GM12801 (cell line): ENCODE measurements around the gene PBRM1.

ENCODE experiments used
- TF ChIP-seq, protein P1 (sequence below): IDR thresholded peaks from one replicate; pipeline ENCODE4 v1.5.1; 2011; ENCODE audit warnings: control low read depth; ENCODE audit not compliant: insufficient read length; ENCODE audit errors: extremely low read depth

The PBRM1 gene

GRCh38 chr3:52511509-52511908 is 174.2 kb downstream of the PBRM1 start:
- TF ChIP-seq, protein P1, sequence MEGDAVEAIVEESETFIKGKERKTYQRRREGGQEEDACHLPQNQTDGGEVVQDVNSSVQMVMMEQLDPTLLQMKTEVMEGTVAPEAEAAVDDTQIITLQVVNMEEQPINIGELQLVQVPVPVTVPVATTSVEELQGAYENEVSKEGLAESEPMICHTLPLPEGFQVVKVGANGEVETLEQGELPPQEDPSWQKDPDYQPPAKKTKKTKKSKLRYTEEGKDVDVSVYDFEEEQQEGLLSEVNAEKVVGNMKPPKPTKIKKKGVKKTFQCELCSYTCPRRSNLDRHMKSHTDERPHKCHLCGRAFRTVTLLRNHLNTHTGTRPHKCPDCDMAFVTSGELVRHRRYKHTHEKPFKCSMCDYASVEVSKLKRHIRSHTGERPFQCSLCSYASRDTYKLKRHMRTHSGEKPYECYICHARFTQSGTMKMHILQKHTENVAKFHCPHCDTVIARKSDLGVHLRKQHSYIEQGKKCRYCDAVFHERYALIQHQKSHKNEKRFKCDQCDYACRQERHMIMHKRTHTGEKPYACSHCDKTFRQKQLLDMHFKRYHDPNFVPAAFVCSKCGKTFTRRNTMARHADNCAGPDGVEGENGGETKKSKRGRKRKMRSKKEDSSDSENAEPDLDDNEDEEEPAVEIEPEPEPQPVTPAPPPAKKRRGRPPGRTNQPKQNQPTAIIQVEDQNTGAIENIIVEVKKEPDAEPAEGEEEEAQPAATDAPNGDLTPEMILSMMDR: no peak

- TF ChIP-seq, protein P1: no peak
Measured at GRCh38 chr3:52509753-52510328, 175.9 kb downstream of the PBRM1 start.

DNA sequence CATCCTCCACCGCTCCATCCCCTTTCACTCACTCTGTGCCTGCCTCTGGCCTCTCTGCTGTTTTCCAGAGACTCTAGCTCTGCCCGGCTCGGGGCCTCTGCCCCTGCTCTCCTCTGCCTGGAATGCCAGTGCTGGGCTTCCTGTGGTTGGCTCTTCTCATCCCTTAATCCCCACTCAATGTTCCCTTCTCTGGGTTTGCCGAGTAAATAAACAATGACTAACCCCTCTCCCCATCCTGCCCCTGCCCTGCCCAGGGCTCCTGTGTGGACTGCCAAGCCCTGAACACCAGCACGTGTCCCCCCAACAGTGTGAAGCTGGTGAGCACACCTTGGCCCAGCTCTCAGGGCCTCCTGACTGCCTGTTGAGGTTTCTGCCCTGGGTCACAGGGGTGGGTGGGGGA is 178.4 kb downstream of the PBRM1 start:
- TF ChIP-seq, protein P1: no peak

DNA sequence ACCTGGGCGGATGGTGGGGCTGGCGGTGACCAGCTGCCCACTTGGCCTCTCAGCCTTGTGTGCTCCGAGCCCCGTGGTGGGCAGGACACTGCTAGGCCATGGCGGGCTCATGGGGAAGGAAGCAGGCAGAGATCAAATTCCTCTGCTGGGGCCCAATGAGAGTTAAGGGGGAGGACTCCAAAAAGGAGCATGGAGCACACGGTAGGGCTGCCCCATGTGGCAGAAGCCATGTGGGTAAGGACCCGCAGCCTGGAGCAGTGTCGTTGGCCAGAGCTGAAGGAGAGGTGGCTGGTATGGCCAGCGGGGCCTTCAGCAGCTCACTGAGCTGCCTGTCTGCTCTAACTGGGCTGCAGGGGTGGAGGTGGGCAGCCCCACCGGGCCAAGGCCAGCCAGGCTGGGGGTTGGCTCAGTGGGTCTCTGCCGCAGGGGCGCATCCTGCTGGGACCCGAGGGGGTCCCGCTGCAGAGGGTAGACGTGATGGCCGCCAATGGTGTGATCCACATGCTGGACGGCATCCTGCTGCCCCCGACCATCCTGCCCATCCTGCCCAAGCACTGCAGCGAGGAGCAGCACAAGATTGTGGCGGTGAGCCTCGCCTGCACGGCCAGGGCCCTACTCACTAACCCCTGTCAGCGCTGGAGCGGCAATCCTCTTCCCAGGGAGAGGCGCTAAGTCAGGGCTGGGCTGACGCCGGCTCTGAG is 179.3 kb downstream of the PBRM1 start:
- TF ChIP-seq, protein P1: no peak

DNA sequence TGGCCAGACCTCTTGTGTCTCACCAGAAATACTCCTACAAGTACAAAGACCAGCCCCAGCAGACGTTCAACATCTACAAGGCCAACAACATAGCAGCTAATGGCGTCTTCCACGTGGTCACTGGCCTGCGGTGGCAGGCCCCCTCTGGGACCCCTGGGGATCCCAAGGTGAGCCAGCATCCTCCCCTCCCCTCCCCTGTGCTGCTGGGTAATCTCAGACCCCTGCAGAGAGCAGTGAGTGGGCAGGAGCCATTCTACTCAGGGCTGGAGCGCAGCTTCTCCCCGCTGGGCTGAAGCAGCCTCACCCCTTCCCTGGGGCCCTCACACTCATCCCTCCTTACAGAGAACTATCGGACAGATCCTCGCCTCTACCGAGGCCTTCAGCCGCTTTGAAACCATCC is 180.7 kb downstream of the PBRM1 start:
- TF ChIP-seq, protein P1: no peak

GRCh38 chr3:52503788-52504424 is 181.8 kb downstream of the PBRM1 start:
- TF ChIP-seq, protein P1: no peak

- TF ChIP-seq, protein P1: no peak
Measured at GRCh38 chr3:52502808-52503350, 182.8 kb downstream of the PBRM1 start.
